ENCODE data around the gene MXD1.

- no peak for TF ChIP-seq CTCF (optimal IDR thresholded peaks at IDR 0.05 in 1 of 3, IDR thresholded peaks at IDR 0.05 in 1 of 3, conservative IDR thresholded peaks at IDR 0.05 in 1 of 3; ENCODE audit: extremely low read depth in 1 of 3, insufficient read depth in 2 of 3, low read length in 3 of 3)
- TF ChIP-seq EZH2 (IDR thresholded peaks at IDR 0.05; ENCODE audit: low read length), result no peak
Observed at GRCh38 chr2:69914950-69915945, at the start of gene MXD1.

Measured in keratinocyte (primary cell).